Stimulated activated naive CD8-positive, alpha-beta T cell treated with anti-CD3 and anti-CD28 coated beads, Interleukin-15, Interleukin-2, amounts not matched to agents 100 U/mL and 50 U/mL, for 24 hours (primary cell): Measurements from ENCODE around the gene SCAMP3.
"Not testable (repeated sequence)": the region's sequence is repeated elsewhere in the genome, so short reads cannot be mapped to it uniquely, and the experiment has no call there.

Source experiments
- ATAC-seq: fragments of 150-1000 bp; cut with Tn5 transposase; one replicate; pipeline ENCODE4 v1.10.0; 2021
- DNase-seq: peaks from one replicate; pipeline ENCODE4 v3.0.0; 2021

SCAMP3 gene

GRCh38 chr1:155254714-155255242 lies 7.4 kb downstream of the SCAMP3 start:
- no peak for ATAC-seq
- DNase-seq, result no peak

GRCh38 chr1:155254228-155254713 lies 7.9 kb downstream of the SCAMP3 start:
- no peak for DNase-seq
- ATAC-seq, result no peak

- ATAC-seq (no peak), DNase-seq (no peak)
These were observed 8.4 kb downstream of the SCAMP3 start for GRCh38 chr1:155253797-155254196.

- no peak for ATAC-seq
- no peak for DNase-seq
These were observed 9.0 kb downstream of the SCAMP3 start for GRCh38 chr1:155253208-155253607.

GRCh38 chr1:155251566-155251965 lies 10.6 kb downstream of the SCAMP3 start:
- no peak for DNase-seq
- no peak for ATAC-seq

- peak; percentile 95 for ATAC-seq
- DNase-seq, result peak; percentile 99
These were observed 11.3 kb downstream of the SCAMP3 start for GRCh38 chr1:155250633-155251449.

GRCh38 chr1:155250246-155250632 lies 11.9 kb downstream of the SCAMP3 start:
- ATAC-seq (peak; percentile 15), DNase-seq (no peak)

GRCh38 chr1:155247667-155248553 lies 14.2 kb downstream of the SCAMP3 start:
- DNase-seq (no peak), ATAC-seq (no peak)

- ATAC-seq, DNase-seq: not testable (repeated sequence)
These were observed 15.4 kb downstream of the SCAMP3 start for GRCh38 chr1:155246796-155247195.

- ATAC-seq, result peak; percentile 19
- no peak for DNase-seq
These were observed 17.0 kb downstream of the SCAMP3 start for GRCh38 chr1:155245163-155245524.

- peak; percentile 96 for ATAC-seq
These were observed 17.6 kb downstream of the SCAMP3 start for GRCh38 chr1:155244368-155245162.

GRCh38 chr1:155242805-155243358 lies 19.3 kb downstream of the SCAMP3 start:
- no peak for DNase-seq
- ATAC-seq, result no peak

More at GRCh38 chr1:155244368-155245162, 17.6 kb downstream of the SCAMP3 start:
- peak; percentile 96 for DNase-seq

GRCh38 chr1:155241841-155242264 lies 20.3 kb downstream of the SCAMP3 start:
- DNase-seq (no peak), ATAC-seq (no peak)

- peak; percentile 14 for ATAC-seq
These were observed 21.0 kb downstream of the SCAMP3 start for GRCh38 chr1:155241069-155241679.

GRCh38 chr1:155236451-155236850 lies 25.7 kb downstream of the SCAMP3 start:
- ATAC-seq (no peak), DNase-seq (no peak)

More at GRCh38 chr1:155241069-155241679, 21.0 kb downstream of the SCAMP3 start:
- peak; percentile 65 for DNase-seq

GRCh38 chr1:155235375-155235774 lies 26.8 kb downstream of the SCAMP3 start:
- ATAC-seq, DNase-seq: not testable (repeated sequence)

- not testable (repeated sequence) for DNase-seq, ATAC-seq
These were observed 28.7 kb downstream of the SCAMP3 start for GRCh38 chr1:155233502-155233901.

- ATAC-seq, DNase-seq: not testable (repeated sequence)
These were observed 29.9 kb downstream of the SCAMP3 start for GRCh38 chr1:155232001-155232978.

- not testable (repeated sequence) for ATAC-seq
These were observed 30.9 kb downstream of the SCAMP3 start for GRCh38 chr1:155231302-155231701.

GRCh38 chr1:155228096-155228427 lies 34.1 kb downstream of the SCAMP3 start:
- ATAC-seq, result no peak
- DNase-seq, result no peak

More at GRCh38 chr1:155231302-155231701, 30.9 kb downstream of the SCAMP3 start:
- not testable (repeated sequence) for DNase-seq
